NCI-H187 (cell line): ENCODE measurements around the gene SELENOO.
"Not testable (repeated sequence)": the region's sequence is repeated elsewhere in the genome, so short reads cannot be mapped to it uniquely, and the experiment has no call there.

Experiments
- DNase-seq, 2 experiments: peaks; one replicate each; lab custom pipeline; 2025; lab: John Stamatoyannopoulos, UW

The SELENOO gene, protein sequence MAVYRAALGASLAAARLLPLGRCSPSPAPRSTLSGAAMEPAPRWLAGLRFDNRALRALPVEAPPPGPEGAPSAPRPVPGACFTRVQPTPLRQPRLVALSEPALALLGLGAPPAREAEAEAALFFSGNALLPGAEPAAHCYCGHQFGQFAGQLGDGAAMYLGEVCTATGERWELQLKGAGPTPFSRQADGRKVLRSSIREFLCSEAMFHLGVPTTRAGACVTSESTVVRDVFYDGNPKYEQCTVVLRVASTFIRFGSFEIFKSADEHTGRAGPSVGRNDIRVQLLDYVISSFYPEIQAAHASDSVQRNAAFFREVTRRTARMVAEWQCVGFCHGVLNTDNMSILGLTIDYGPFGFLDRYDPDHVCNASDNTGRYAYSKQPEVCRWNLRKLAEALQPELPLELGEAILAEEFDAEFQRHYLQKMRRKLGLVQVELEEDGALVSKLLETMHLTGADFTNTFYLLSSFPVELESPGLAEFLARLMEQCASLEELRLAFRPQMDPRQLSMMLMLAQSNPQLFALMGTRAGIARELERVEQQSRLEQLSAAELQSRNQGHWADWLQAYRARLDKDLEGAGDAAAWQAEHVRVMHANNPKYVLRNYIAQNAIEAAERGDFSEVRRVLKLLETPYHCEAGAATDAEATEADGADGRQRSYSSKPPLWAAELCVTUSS

GRCh38 chr22:50200461-50201190 is at the start of gene SELENOO:
TSS of gene SELENOO (plus strand) at chr22:50201011. CDS start at chr22:50201037, 26 bp downstream.
- DNase-seq: peak; percentile 11 to 18

DNA sequence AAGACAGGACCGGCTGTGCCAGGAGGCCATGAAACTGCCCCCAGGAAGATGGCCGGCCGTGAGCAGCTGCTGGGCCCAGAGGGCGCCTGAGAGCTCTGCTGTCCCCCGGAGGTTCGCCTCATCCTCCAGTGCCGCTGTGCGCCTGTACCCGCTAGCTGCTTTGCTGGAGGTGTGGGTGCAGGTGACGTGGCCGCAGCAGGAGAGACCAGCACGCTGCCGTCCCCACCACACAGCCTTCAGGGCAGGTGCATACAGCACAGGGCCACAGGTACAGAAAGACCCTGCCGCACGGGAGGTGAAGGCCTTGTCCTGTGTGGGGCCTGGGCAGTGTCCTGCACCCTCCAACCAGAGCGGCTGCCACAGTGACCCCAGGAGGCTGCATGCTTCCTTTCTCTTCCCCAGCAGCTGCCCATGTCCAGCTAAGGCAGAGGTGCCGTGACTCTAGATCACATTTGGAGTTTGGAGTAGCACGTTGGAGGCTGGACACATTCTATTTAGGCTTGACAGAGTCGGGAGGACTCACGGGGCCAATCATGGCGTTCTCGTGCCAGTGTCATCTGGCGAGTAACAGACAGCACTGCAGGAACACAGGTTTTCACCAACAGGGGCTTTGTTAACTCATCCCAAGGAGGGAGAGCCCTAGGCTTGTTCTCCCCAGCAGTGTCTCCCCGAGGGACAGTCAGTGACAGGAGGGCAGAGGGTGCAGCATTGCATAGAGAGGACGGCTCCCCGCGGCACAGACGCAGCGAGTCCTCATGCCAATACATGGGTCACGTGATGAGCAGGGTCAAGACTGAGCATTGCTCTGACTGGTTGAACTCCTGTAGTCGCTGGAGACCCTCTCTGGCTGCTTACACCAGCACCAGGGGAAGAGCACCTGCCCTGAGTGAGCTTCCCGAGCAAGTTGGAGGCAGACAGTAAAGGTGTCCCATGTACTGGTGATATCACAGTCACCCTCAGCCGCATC is 49.0 kb upstream of the SELENOO start:
- no peak for DNase-seq

- no peak for DNase-seq
Observed at GRCh38 chr22:50153056-50153755, 47.6 kb upstream of the SELENOO start.

DNA sequence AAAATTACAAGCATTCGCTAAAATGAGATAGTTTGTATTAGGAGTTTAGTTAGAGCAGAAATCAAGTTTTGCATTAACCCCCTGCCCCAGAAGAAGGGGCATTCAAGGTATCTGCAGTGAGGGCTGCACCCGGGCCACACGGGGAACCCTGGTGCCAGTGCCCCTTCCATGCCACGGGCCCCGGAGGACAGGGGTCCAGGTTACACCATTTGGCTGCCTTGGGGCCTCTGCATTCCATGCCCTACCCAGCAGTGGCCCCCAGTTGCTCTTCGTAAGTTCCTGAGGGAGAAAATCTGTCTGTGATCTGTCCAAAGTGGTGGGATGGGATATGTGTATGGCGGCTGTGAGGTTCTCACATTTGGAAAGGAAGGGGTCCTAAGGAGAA is 47.1 kb upstream of the SELENOO start:
- no peak for DNase-seq

DNA sequence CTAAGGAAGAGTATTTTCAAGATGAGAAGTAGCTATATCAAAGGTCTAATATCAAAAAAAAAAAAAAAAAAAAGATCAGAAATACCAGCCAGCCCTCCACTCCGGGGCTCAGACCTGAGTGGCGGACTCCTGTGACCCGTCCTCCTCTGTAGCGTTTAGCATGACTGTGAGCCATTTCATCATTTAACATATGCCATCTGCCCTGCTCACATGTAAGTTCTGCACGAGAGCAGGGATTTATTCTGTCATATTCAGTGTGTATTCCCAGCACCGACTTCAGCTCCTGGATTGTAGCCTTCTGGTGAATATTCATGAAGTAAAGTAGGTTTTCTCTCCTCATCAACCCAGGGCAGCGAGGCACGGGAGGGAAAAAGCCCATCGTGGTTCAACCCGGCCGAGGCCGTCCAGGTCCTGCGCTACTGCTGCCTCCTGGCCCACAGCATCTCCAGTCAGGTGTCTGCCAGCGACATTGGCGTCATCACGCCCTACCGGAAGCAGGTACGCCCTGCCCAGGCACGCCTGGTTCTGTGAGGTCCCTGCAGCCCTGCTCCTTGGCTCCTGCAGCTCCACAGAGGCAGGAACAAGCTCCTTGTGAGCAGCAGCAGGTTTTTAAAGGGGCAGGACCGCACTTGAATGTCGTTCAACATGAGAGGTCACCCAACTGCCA is 43.0 kb upstream of the SELENOO start:
- DNase-seq: no peak

DNA sequence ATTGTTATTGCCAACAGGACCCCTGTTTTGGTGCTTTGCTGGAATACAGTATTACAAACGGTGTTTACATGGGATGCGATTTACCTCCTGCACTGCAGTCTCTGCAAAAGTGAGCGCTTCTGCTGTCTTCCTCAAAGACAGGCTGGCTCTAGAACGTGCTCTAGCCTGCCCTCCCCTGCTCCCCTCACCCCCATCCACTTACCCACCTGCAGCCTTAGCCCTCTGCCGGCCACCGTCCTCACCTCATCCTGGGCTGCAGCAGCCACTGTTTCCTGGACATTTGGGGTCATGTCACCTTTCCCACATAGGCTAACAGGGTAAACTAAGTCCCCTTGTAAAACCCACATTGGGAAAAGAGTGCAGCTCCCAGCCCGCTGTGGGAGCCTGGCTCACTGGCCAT is 39.9 kb upstream of the SELENOO start:
- DNase-seq: no peak

DNA sequence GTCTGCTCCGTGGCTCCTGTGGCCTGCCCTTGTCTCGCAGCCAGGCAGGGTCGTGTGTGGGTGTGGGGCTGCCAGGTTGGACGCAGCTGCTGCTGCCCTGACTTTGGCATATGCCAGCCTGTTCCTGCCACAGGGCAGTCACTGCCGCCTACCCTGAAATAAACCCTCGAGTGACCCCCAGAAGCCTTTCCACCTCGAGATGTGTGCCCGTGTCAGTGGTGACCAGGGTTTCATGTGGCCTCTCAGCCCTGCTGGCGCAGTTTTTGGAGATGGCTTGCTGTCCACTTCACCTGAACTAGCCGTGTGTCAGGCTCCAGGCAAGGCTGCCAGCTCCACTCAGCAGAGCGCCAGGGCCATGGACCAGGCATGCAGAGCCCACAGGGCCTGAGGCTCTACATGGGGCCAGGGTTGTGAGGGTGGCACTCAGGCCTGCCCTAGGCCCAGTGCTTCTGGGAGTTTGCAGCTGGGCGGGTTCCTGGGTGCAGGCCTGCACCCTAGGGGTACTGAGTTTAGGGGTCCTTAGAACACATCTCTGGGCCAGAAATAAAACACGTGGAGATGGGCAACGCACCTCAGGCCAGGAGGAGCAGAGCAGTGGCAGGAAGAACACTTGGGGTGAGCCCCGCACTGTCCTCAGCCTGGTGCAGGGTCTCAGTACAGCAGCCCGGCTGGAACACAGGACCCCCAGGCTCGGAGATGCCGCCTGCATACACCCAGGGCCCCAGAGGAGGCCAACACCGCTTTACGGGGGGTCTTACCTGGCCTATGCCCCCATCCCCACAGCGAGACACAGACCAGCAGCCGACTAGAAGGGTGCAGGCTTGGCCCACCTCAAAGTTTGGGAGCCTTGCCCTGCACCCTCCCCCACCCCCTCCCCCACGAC is 39.1 kb upstream of the SELENOO start:
- no peak for DNase-seq

GRCh38 chr22:50162391-50162956 is 38.3 kb upstream of the SELENOO start:
- no peak for DNase-seq

- DNase-seq: no peak
Observed at GRCh38 chr22:50165436-50166123, 35.2 kb upstream of the SELENOO start.

- no peak for DNase-seq
Observed at GRCh38 chr22:50167689-50168489, 32.9 kb upstream of the SELENOO start.

- not testable (repeated sequence) for DNase-seq
Observed at GRCh38 chr22:50168490-50169180, 32.2 kb upstream of the SELENOO start.

GRCh38 chr22:50169181-50169759 is 31.5 kb upstream of the SELENOO start:
- no peak for DNase-seq

DNA sequence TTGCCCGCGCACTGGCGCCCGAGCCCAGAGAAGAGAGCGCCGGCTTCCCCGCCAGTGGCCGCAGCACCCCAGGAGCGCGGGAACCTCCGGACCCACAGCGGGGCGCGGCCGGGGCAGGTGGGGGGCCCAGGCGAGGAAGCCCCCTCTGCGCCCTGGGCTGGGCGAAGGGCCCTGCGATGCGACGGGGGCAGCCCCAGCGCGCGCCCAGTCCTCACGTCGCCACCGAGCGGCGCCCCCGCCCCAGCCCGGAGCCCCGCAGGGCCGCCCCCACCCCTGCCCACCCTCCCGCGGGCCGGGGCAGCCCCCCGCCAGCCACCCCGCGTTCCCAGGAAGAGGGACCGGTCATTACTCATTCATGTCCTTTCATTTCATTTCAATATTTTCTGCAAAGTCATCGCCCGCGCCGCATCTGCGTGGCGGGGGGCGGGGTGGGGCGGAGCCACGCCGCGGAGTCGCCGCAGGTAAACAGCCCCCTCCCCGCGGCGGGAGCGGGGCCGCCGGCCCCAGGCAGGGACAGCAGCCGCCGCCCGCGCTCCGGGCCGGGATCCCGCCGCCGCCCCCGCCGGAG is 31.0 kb upstream of the SELENOO start:
- no peak for DNase-seq

GRCh38 chr22:50170453-50171318 is 30.1 kb upstream of the SELENOO start, which contains the start of gene PANX2:
TSS of gene PANX2 (plus strand) at chr22:50170731. CDS start at chr22:50170731, 0 bp downstream.
- DNase-seq: no peak

DNA sequence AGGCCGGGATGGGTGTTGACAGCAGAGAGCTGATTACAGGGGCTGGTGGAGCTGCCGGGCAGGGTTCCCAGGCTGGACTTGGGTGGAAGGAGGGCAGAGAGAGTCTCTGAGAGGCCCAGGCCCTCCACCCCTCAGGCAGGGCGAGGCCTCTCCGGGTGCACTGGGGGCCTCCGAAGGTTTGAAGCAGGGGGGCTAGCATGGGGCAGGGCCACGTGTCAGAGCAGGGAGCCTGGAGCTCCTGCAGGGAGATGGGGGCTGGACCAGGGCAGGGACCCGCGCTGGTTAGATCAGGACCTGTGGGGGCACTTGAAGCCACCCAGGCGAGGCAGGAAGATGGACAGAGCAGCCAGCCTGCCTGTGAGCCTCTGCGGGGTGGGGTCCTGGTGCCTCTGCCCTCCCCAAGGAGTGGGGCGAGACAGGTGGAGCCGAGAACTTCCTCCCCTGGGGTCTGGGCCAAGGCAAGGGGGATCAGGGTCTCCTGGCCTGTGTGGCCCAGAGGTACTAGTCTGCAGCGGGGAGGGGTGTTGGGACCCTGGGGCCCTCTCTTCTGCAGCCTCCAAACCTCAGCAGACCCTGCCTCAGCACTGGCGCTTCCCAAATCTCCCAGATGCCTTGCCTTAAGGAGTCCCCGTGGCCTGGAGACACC is 29.4 kb upstream of the SELENOO start:
- no peak for DNase-seq
